A673 (cell line): ENCODE results near the gene PVR.

Experiments used
- CTCF ChIP-seq: fragments of 300-800, 200-600 bp; sonication (generic); conservative IDR thresholded peaks from 2 replicates; pipeline ENCODE4 v1.5.1; 2017; ENCODE audit warnings: low read depth, mild to moderate bottlenecking, antibody characterized with exemption, low read length, moderate library complexity, mixed read lengths
- EZH2 ChIP-seq: fragments of 200-600 bp; sonication (generic); IDR thresholded peaks from 2 replicates; pipeline ENCODE4 v1.6.1; 2017; ENCODE audit warnings: borderline replicate concordance, low read depth, mild to moderate bottlenecking, mixed read lengths, antibody characterized with exemption, low read length; ENCODE audit not compliant: poor library complexity, severe bottlenecking

- no peak for TF ChIP-seq CTCF
- no peak for TF ChIP-seq EZH2
Measured at GRCh38 chr19:44707794-44708193, 64.1 kb downstream of the PVR start.
